Mammary microvascular endothelial cell (primary cell): ENCODE results near the gene NRBP1. TPM values are rescaled to one million over a fixed set of nuclear protein-coding genes. Genes with fewer than 3 reads are reported as not detected.

ENCODE experiments used
- total RNA-seq: library from RNA; depleted of rRNA; stranded (reverse); fragments of >200 nt; gene quantifications from 2 replicates; pipeline ENCODE4 v1.2.3, GENCODE V29; 2015

NRBP1 gene
- total RNA-seq: 105 and 115 TPM in 2 replicates

GRCh38 chr2:27428213-27428977, at the start of gene NRBP1:
TSS of gene NRBP1 (plus strand) at chr2:27428631. CDS start at chr2:27433274, 4,643 bp downstream.

GRCh38 chr2:27380626-27381545, 47.5 kb upstream of the NRBP1 start, which contains the start of gene ZNF513:
TSS of gene ZNF513 (minus strand) at chr2:27380734. CDS start at chr2:27380526, 208 bp downstream.

GRCh38 chr2:27409321-27410073, 18.9 kb upstream of the NRBP1 start, which contains the start of gene PPM1G:
TSS of gene PPM1G (minus strand) at chr2:27409591. CDS start at chr2:27409422, 169 bp downstream.

GRCh38 chr2:27441958-27442919, 13.8 kb downstream of the NRBP1 start, which contains the start of gene KRTCAP3:
TSS of gene KRTCAP3 (plus strand) at chr2:27442381. CDS start at chr2:27442413, 32 bp downstream.

GRCh38 chr2:27489498-27490397, 61.3 kb downstream of the NRBP1 start, which contains the start of gene IFT172:
TSS of gene IFT172 (minus strand) at chr2:27489743. CDS start at chr2:27489653, 90 bp downstream.

Other genes with a start within 250 kb of the NRBP1 start
- gene ATRAID, start 216.6 kb upstream of the NRBP1 start, total RNA-seq: 131 and 156 TPM in 2 replicates
- gene SLC5A6, start 216.4 kb upstream of the NRBP1 start, total RNA-seq: 34.3 and 65.7 TPM in 2 replicates
- gene CAD, start 211.3 kb upstream of the NRBP1 start, total RNA-seq: 47.2 and 60.4 TPM in 2 replicates
- gene SLC30A3, start 165.6 kb upstream of the NRBP1 start, total RNA-seq: 2.7 and 3.4 TPM in 2 replicates
- gene DNAJC5G, start 153.2 kb upstream of the NRBP1 start, total RNA-seq: not detected in 2 replicates
- gene TRIM54, start 146.2 kb upstream of the NRBP1 start, total RNA-seq: 0.49 TPM in 1 of 2 replicates, not detected in the other
- not detected in 2 replicates for gene UCN, start 120.2 kb upstream of the NRBP1 start, total RNA-seq
- gene MPV17, start 105.5 kb upstream of the NRBP1 start, total RNA-seq: 109 and 120 TPM in 2 replicates
- 37.4 and 41.5 TPM in 2 replicates for gene GTF3C2, start 71.9 kb upstream of the NRBP1 start, total RNA-seq
- 37.8 and 41.3 TPM in 2 replicates for gene EIF2B4, start 58.3 kb upstream of the NRBP1 start, total RNA-seq
- gene SNX17, start 58.0 kb upstream of the NRBP1 start, total RNA-seq: 128 and 138 TPM in 2 replicates
- gene ZNF513, start 47.9 kb upstream of the NRBP1 start, total RNA-seq: 6.8 and 8.6 TPM in 2 replicates
- 121 and 134 TPM in 2 replicates for gene PPM1G, start 19.0 kb upstream of the NRBP1 start, total RNA-seq
- not detected in 2 replicates for gene KRTCAP3, start 13.8 kb downstream of the NRBP1 start, total RNA-seq
- 17.4 and 17.9 TPM in 2 replicates for gene IFT172, start 61.1 kb downstream of the NRBP1 start, total RNA-seq
- gene FNDC4, start 66.6 kb downstream of the NRBP1 start, total RNA-seq: 15.9 and 20.3 TPM in 2 replicates
- gene GCKR, start 68.2 kb downstream of the NRBP1 start, total RNA-seq: 0.34 and 3.7 TPM in 2 replicates
- 23.4 and 29.4 TPM in 2 replicates for gene ZNF512, start 154.4 kb downstream of the NRBP1 start, total RNA-seq
- 0.87 and 1.8 TPM in 2 replicates for gene CCDC121, start 200.4 kb downstream of the NRBP1 start, total RNA-seq
- gene GPN1, start 200.4 kb downstream of the NRBP1 start, total RNA-seq: 37.6 and 42.6 TPM in 2 replicates
- 16.2 and 19.6 TPM in 2 replicates for gene SUPT7L, start 235.0 kb downstream of the NRBP1 start, total RNA-seq
- 28.3 and 29.7 TPM in 2 replicates for gene SLC4A1AP, start 235.3 kb downstream of the NRBP1 start, total RNA-seq